Chondrocyte (in vitro differentiated cells): Measurements from ENCODE around the gene IGSF21. TPM values are rescaled to one million over a fixed set of nuclear protein-coding genes. Genes with fewer than 3 reads are reported as not detected.

Source experiments
- DNase-seq: peaks from one replicate; pipeline ENCODE4 v3.0.0; 2021; ENCODE audit warnings: mixed read lengths, low spot score
- H3K27ac Mint-ChIP-seq: one replicate; pipeline ENCODE4 v1.8.0; 2021; ENCODE audit warnings: mild to moderate bottlenecking, moderate library complexity, mixed read lengths; ENCODE audit not compliant: unreplicated experiment
- H3K27me3 Mint-ChIP-seq: 2 replicates; pipeline ENCODE4 v1.8.0; 2021; ENCODE audit warnings: low read depth, mixed read lengths
- H3K36me3 Mint-ChIP-seq: 2 replicates; pipeline ENCODE4 v1.8.0; 2021; ENCODE audit warnings: low read depth, mixed read lengths
- H3K4me1 Mint-ChIP-seq: 2 replicates; pipeline ENCODE4 v1.8.0; 2021; ENCODE audit warnings: low read depth, mild to moderate bottlenecking, mixed read lengths
- H3K4me3 Mint-ChIP-seq: one replicate; pipeline ENCODE4 v1.8.0; 2021; ENCODE audit warnings: mild to moderate bottlenecking, moderate library complexity, mixed read lengths; ENCODE audit not compliant: unreplicated experiment
- H3K9me3 Mint-ChIP-seq: 2 replicates; pipeline ENCODE4 v1.8.0; 2021; ENCODE audit warnings: low read depth, mixed read lengths
- CTCF ChIP-seq: fragments of 200-600 bp; sonication (generic); IDR thresholded peaks from 2 replicates; pipeline ENCODE4 v1.5.0; 2021; ENCODE audit warnings: antibody characterized with exemption, mild to moderate bottlenecking, moderate library complexity
- total RNA-seq: library from RNA; stranded (reverse); gene quantifications from 3 replicates; pipeline ENCODE4 v1.2.1, GENCODE V29; 2021

The IGSF21 gene
- total RNA-seq, 1 donor from 2014 or later: not detected

- Mint-ChIP-seq H3K9me3 (no peaks in the 10 kb centered on the region), H3K4me3 (no peak overlapping the region), H3K36me3 (no peaks in the 10 kb centered on the region), H3K27ac (no peak overlapping the region), H3K27me3 (peaks cover 3% of the 10 kb centered on the region), H3K4me1 (no peaks in the 10 kb centered on the region)
- DNase-seq: no peak
- TF ChIP-seq CTCF: no peak
Measured at GRCh38 chr1:18344755-18345154, 237.2 kb downstream of the IGSF21 start.

GRCh38 chr1:18347559-18347958 lies 240.0 kb downstream of the IGSF21 start:
- Mint-ChIP-seq H3K4me1 (no peaks in the 10 kb centered on the region), H3K27ac (no peak overlapping the region), H3K36me3 (no peaks in the 10 kb centered on the region), H3K4me3 (no peak overlapping the region), H3K27me3 (peaks cover 1% of the 10 kb centered on the region), H3K9me3 (no peaks in the 10 kb centered on the region)
- DNase-seq: no peak
- no peak for TF ChIP-seq CTCF

GRCh38 chr1:18348354-18348753 lies 240.8 kb downstream of the IGSF21 start:
- no peaks in the 10 kb centered on the region for H3K36me3 Mint-ChIP-seq
- no peak for DNase-seq
- no peak for TF ChIP-seq CTCF
- H3K27ac Mint-ChIP-seq: no peak overlapping the region
- H3K9me3 Mint-ChIP-seq: no peaks in the 10 kb centered on the region
- H3K4me3 Mint-ChIP-seq: no peak overlapping the region
- peaks cover 1% of the 10 kb centered on the region for H3K27me3 Mint-ChIP-seq
- H3K4me1 Mint-ChIP-seq: no peaks in the 10 kb centered on the region

DNA sequence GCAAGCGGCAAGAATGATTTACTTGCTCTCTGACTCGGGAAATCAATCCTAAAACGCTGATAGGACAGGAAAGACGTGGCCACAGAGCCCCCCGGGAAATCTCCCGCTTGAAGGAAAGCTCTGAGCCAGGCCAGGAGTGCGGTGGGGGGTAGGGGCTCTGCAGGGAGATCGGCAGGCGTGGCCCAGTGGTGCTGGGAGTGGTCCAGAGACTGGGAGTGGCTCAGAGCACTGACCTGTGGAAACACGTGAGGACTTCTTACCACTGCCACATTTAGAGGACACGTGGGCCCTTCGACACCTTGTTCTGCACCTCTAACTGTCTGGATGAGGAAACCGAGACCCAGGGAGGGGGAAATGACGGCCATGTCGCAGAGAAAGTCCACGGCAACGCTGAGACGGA lies 243.1 kb downstream of the IGSF21 start:
- Mint-ChIP-seq H3K27ac (no peak overlapping the region), H3K9me3 (no peaks in the 10 kb centered on the region), H3K27me3 (peaks cover 1% of the 10 kb centered on the region), H3K4me1 (no peaks in the 10 kb centered on the region), H3K4me3 (no peak overlapping the region), H3K36me3 (no peaks in the 10 kb centered on the region)
- no peak for DNase-seq
- TF ChIP-seq CTCF: no peak

GRCh38 chr1:18351735-18352134 lies 244.1 kb downstream of the IGSF21 start:
- H3K27ac Mint-ChIP-seq: no peak overlapping the region
- H3K36me3 Mint-ChIP-seq: no peaks in the 10 kb centered on the region
- no peak for DNase-seq
- no peaks in the 10 kb centered on the region for H3K9me3 Mint-ChIP-seq
- H3K27me3 Mint-ChIP-seq: peaks cover 1% of the 10 kb centered on the region
- TF ChIP-seq CTCF: no peak
- H3K4me1 Mint-ChIP-seq: no peaks in the 10 kb centered on the region
- H3K4me3 Mint-ChIP-seq: no peak overlapping the region
